ENCODE data around the gene ZBED3.

DNA sequence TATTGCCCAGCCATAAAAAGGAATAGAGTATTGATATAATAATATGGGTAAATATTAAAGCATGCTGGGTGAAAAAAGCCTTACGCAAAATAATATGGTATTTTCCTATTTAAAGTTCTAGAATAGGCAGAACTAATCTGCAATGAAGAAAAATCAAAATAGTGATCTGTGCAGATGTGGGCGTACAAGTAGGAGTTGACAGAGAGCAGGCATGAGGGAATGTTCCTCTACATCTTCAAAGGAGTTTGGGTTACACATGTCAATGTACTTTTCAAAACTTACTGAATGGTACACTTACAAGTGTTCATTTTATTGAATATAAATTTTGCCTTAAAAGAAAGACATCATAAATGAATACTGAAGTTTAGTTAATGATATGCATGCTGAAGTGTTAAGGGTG is 33.0 kb upstream of the ZBED3 start:
- TF ChIP-seq POLR2AphosphoS5 (IDR thresholded peaks at IDR 0.05; ENCODE audit: low read depth, low read length) = no peak
- TF ChIP-seq, protein P1, sequence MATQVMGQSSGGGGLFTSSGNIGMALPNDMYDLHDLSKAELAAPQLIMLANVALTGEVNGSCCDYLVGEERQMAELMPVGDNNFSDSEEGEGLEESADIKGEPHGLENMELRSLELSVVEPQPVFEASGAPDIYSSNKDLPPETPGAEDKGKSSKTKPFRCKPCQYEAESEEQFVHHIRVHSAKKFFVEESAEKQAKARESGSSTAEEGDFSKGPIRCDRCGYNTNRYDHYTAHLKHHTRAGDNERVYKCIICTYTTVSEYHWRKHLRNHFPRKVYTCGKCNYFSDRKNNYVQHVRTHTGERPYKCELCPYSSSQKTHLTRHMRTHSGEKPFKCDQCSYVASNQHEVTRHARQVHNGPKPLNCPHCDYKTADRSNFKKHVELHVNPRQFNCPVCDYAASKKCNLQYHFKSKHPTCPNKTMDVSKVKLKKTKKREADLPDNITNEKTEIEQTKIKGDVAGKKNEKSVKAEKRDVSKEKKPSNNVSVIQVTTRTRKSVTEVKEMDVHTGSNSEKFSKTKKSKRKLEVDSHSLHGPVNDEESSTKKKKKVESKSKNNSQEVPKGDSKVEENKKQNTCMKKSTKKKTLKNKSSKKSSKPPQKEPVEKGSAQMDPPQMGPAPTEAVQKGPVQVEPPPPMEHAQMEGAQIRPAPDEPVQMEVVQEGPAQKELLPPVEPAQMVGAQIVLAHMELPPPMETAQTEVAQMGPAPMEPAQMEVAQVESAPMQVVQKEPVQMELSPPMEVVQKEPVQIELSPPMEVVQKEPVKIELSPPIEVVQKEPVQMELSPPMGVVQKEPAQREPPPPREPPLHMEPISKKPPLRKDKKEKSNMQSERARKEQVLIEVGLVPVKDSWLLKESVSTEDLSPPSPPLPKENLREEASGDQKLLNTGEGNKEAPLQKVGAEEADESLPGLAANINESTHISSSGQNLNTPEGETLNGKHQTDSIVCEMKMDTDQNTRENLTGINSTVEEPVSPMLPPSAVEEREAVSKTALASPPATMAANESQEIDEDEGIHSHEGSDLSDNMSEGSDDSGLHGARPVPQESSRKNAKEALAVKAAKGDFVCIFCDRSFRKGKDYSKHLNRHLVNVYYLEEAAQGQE (IDR thresholded peaks at IDR 0.05; ENCODE audit: insufficient read depth in 1 of 2, low read depth in 2 of 2, low read length in 2 of 2) = no peak
- no peak for TF ChIP-seq SIN3A (IDR thresholded peaks at IDR 0.05; ENCODE audit: borderline replicate concordance, insufficient read depth, low read length)
- TF ChIP-seq TAF1 (IDR thresholded peaks at IDR 0.05; ENCODE audit: borderline replicate concordance, insufficient read depth, low read length) = no peak
